GM19043 (cell line): ENCODE data around the gene AFMID.
"Not testable (repeated sequence)": the region's sequence is repeated elsewhere in the genome, so short reads cannot be mapped to it uniquely, and the experiment has no call there.

Source experiments
- ATAC-seq: cut with Tn5 transposase; IDR thresholded peaks from one replicate; pipeline ENCODE4 v1.9.1; 2021; ENCODE audit warnings: low read depth; ENCODE audit not compliant: unreplicated experiment

AFMID gene

DNA sequence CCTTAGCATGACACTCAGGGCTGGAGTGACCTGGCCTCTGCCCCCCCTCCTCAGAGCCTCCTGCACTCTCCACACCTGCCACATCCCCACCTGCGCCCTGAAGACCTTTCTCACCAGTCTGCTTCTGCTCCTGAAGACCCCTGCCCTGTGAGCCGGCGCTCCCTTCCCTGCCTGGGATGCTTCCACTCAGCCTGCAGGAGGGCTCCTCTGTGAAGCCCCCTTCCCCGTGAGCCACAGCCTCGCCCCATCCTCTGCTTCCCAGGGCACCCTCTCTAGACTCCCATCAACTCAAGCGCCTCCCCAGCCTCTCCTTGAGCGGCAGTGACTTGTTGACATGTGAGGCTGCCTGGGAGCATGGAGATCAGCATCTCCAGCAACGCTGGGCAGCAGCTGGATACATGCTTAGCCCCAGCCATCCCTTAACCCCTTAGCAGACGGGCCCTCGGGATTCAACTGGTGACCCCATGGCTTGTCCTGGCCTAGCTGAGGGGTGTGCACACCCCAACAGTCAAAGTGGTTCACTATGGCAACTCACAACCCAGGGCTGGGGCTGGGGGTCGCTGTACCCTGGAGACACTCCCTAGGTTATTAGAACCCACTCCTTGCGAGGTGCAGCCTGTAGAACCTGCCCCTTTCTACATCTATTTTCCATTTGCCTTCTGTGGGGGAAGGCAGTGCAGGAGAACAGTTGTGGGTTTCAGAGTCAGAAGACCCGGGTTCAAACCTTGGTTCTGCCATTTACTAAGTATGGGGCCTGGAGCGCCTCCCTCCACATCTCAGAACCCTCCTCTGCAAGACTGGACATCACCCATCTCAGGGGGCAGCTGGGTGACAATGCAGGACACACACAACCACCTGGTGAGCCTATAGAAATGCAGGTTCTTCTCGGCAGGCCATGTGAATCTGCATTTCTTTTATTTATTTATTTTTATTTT is 65.8 kb downstream of the AFMID start:
- ATAC-seq, result no peak

DNA sequence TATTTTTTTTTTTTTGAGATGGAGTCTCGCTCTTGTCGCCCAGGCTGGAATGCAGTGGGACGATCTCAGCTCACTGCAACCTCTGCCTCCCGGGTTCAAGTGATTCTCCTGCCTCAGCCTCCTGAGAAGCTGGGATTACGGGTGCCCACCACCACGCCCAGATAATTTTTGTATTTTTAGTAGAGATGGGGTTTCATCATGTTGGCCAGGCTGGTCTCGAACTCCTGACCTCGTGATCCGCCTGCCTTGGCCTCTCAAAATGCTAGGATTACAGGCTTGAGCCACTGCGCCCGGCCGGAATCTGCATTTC is 66.4 kb downstream of the AFMID start:
- not testable (repeated sequence) for ATAC-seq

DNA sequence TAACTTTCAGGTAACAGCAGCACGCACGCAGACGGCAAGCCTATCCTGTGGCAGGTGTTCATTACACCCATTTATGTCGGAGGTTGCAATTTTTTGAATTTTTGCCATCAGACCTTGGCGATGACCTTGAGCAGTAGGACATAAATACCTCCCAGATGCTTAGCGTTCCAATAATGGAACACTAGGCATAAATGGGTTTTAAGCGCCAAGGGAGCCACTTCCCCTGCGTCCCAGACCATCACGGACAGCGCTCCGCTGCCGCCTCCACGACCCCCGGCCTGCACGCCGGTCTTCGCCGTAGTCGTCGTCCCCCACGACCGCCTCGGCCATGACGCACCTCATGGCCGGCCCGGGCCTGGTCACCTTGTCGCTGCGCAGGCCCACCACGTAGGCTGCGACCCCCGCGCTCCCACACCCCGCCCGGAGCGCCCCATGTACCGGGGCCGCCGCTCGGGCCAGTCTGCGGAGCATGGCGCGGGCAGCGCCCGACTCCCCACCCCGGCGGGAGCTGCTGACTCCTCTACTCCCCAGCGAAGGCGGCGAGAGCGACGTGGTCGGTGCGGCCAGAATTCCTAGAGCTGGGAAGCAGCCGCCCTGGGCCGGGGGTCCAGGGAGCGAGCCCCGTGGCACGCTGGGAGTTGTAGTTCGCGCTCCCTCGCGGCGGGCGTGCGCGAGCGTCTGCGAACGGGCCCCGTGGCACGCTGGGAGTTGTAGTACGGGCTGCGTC is 66.9 kb downstream of the AFMID start:
- no peak for ATAC-seq

DNA sequence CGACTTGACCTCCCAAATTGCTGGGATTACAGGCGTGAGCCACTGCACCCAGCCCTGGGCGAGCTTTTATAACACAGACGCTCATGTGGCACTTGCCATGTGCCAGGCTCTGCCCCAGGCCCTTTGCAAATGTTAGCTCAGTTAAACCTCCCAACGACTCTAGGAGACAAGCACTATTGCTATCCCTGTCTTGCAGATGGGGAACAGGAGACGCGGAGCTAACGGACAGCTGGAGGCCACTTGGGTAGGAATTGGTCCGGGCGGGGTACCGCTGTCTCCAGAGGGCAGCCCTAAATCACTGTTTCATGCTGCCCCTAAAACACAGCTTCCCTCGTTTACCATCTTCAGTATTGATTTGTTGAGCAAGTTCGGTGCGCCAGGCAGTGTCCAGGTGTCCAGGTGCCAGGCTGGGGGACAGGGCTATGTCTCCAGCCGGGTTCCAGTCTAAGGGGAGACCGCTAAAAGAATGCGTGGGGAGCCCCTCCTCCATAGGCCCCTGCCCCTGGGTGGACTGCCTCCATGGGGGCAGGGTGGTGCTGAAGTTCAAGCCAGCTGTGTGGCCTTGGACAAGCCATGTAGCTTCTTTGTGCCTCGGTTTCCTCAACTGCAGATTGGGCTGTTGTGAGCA is 68.0 kb downstream of the AFMID start:
- ATAC-seq, result no peak

DNA sequence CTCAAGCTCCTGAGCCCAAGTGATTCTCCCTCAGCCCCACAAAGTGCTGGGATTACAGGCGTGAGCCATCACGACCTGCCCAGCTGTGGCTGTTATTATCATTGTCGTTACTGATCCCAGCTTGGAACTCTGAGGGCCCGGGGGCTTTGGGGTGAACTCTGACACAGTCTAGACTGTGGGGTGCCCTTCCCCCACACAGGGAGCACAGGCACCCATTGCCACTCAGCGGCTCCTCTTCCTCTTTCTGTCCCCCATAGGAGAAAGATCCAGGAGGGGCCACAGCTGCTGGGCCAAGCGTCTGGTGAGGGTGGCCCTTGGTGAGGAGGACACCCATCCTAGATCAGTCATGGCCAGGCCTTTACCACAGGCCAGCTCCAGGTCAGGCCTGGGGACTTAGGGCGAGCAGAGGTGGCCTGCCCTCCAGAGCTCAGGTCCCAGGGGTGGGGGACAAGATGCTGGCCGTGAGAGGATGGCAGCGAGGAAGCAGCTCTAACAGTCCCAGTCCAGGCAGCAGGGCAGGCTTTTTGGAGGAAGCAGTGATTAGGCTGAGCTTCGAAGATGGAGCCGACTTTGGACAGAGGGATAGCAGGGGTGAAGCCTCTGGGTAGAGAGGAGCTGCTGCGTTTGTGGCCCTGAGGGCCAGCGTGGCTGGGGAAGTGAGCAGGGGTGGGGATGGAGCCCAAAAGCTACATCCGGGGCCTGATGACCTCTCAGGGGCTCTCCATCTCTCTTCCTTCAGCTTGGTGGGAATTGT is 69.0 kb downstream of the AFMID start:
- no peak for ATAC-seq

DNA sequence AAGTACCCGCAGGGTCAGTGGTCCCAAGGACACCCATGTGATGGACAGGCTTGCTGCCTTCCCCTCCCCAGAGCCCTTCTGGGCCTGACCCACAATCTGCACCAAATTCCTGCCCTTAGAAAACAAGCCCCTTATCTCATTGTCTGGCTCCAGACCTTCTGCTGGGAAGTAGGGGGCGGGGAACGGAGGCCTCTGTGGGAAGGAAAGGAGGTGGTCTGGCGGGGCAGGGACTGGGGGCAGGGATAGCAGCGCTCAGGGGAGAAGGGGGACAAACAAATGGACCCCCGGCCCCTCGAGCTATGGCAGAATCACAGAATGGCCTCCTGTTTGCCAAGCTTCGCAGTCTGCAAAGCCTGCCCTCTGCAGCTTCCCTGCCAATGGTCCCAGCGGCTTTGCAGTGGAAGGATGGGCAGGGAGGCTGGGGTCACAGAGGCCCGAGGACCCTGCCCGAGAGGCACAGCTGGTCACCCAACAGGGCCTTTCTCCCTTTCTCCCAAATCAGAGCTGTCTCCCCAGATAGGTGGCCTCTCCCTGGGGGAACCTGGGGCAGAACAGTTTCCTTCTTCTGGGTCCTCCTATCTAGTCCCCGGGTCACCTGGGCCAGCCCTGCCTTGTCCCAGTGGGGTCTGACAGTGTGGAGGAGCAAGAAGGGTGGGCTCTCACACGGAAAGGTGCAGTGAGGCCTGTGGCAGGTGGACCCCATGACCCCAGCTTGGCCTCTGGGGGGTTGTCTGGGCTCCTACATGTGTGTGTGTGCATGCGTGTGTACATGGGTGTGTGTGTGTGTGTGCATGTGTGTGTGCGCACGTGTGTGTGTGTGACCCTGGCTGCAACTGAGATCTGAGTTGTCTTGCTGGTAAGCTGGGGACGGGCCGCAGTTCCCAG is 69.8 kb downstream of the AFMID start:
- no peak for ATAC-seq
